ENCODE measurements around the gene SNN.

SNN gene

GRCh38 chr16:11649276-11649675 lies 19.0 kb upstream of the SNN start:
- H3K79me2 ChIP-seq (ENCODE audit: insufficient read depth, low read length) = no peaks in the 10 kb centered on the region
- no peaks in the 10 kb centered on the region for H3K4me1 ChIP-seq (ENCODE audit: insufficient read depth, low read length, poor library complexity, severe bottlenecking)
- no peak for TF ChIP-seq EZH2phosphoT487 (IDR thresholded peaks at IDR 0.05; ENCODE audit: borderline replicate concordance)
- TF ChIP-seq, protein P1, sequence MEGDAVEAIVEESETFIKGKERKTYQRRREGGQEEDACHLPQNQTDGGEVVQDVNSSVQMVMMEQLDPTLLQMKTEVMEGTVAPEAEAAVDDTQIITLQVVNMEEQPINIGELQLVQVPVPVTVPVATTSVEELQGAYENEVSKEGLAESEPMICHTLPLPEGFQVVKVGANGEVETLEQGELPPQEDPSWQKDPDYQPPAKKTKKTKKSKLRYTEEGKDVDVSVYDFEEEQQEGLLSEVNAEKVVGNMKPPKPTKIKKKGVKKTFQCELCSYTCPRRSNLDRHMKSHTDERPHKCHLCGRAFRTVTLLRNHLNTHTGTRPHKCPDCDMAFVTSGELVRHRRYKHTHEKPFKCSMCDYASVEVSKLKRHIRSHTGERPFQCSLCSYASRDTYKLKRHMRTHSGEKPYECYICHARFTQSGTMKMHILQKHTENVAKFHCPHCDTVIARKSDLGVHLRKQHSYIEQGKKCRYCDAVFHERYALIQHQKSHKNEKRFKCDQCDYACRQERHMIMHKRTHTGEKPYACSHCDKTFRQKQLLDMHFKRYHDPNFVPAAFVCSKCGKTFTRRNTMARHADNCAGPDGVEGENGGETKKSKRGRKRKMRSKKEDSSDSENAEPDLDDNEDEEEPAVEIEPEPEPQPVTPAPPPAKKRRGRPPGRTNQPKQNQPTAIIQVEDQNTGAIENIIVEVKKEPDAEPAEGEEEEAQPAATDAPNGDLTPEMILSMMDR (conservative IDR thresholded peaks at IDR 0.05; ENCODE audit: low read length) = no peak
- no peaks in the 10 kb centered on the region for H4K20me1 ChIP-seq (ENCODE audit: insufficient read depth, low read length, poor library complexity, severe bottlenecking)
- H3K9ac ChIP-seq (ENCODE audit: low read depth, low read length, poor library complexity, severe bottlenecking) = no peak overlapping the region
- H3K4me3 ChIP-seq (ENCODE audit: low read length, poor library complexity, severe bottlenecking) = no peak overlapping the region
- no peaks in the 10 kb centered on the region for H3K36me3 ChIP-seq (ENCODE audit: insufficient read depth, low read length)
- no peaks in the 10 kb centered on the region for H3K9me3 ChIP-seq (ENCODE audit: insufficient read depth, low read depth, low read length)
- no peaks in the 10 kb centered on the region for H3K27me3 ChIP-seq (ENCODE audit: insufficient read depth, low read length, poor library complexity, severe bottlenecking)
- no peaks in the 10 kb centered on the region for H3F3A ChIP-seq (ENCODE audit: low read depth)
- no peak overlapping the region for H2AFZ ChIP-seq (ENCODE audit: low read length)
- H3K9me2 ChIP-seq (replicated peaks; ENCODE audit: low read depth, low read length) = no peaks in the 10 kb centered on the region
- no peak overlapping the region for H3K4me2 ChIP-seq (ENCODE audit: low read depth, low read length, poor library complexity, severe bottlenecking)

- H3K4me2 ChIP-seq (ENCODE audit: low read depth, low read length, poor library complexity, severe bottlenecking) = no peak overlapping the region
- no peaks in the 10 kb centered on the region for H3F3A ChIP-seq (ENCODE audit: low read depth)
- H4K20me1 ChIP-seq (ENCODE audit: insufficient read depth, low read length, poor library complexity, severe bottlenecking) = no peaks in the 10 kb centered on the region
- H3K9me2 ChIP-seq (replicated peaks; ENCODE audit: low read depth, low read length) = no peaks in the 10 kb centered on the region
- H3K36me3 ChIP-seq (ENCODE audit: insufficient read depth, low read length) = no peaks in the 10 kb centered on the region
- H3K79me2 ChIP-seq (ENCODE audit: insufficient read depth, low read length) = no peaks in the 10 kb centered on the region
- no peak overlapping the region for H3K9ac ChIP-seq (ENCODE audit: low read depth, low read length, poor library complexity, severe bottlenecking)
- no peak overlapping the region for H3K4me3 ChIP-seq (ENCODE audit: low read length, poor library complexity, severe bottlenecking)
- no peak overlapping the region for H2AFZ ChIP-seq (ENCODE audit: low read length)
- H3K27me3 ChIP-seq (ENCODE audit: insufficient read depth, low read length, poor library complexity, severe bottlenecking) = no peaks in the 10 kb centered on the region
- no peaks in the 10 kb centered on the region for H3K9me3 ChIP-seq (ENCODE audit: insufficient read depth, low read depth, low read length)
- no peak for TF ChIP-seq EZH2phosphoT487 (IDR thresholded peaks at IDR 0.05; ENCODE audit: borderline replicate concordance)
- TF ChIP-seq, protein P1 (conservative IDR thresholded peaks at IDR 0.05; ENCODE audit: low read length) = no peak
- no peaks in the 10 kb centered on the region for H3K4me1 ChIP-seq (ENCODE audit: insufficient read depth, low read length, poor library complexity, severe bottlenecking)
These were observed 17.3 kb upstream of the SNN start for GRCh38 chr16:11650641-11651591.

GRCh38 chr16:11651796-11652195 lies 16.5 kb upstream of the SNN start:
- no peaks in the 10 kb centered on the region for H3K79me2 ChIP-seq (ENCODE audit: insufficient read depth, low read length)
- no peaks in the 10 kb centered on the region for H3K4me1 ChIP-seq (ENCODE audit: insufficient read depth, low read length, poor library complexity, severe bottlenecking)
- H3K9me3 ChIP-seq (ENCODE audit: insufficient read depth, low read depth, low read length) = no peaks in the 10 kb centered on the region
- H3K4me3 ChIP-seq (ENCODE audit: low read length, poor library complexity, severe bottlenecking) = no peak overlapping the region
- no peaks in the 10 kb centered on the region for H3K36me3 ChIP-seq (ENCODE audit: insufficient read depth, low read length)
- H3K9me2 ChIP-seq (replicated peaks; ENCODE audit: low read depth, low read length) = no peaks in the 10 kb centered on the region
- H3K4me2 ChIP-seq (ENCODE audit: low read depth, low read length, poor library complexity, severe bottlenecking) = no peak overlapping the region
- H4K20me1 ChIP-seq (ENCODE audit: insufficient read depth, low read length, poor library complexity, severe bottlenecking) = no peaks in the 10 kb centered on the region
- no peaks in the 10 kb centered on the region for H3F3A ChIP-seq (ENCODE audit: low read depth)
- H3K27me3 ChIP-seq (ENCODE audit: insufficient read depth, low read length, poor library complexity, severe bottlenecking) = no peaks in the 10 kb centered on the region
- no peak overlapping the region for H2AFZ ChIP-seq (ENCODE audit: low read length)
- TF ChIP-seq, protein P1 (conservative IDR thresholded peaks at IDR 0.05; ENCODE audit: low read length) = no peak
- TF ChIP-seq EZH2phosphoT487 (IDR thresholded peaks at IDR 0.05; ENCODE audit: borderline replicate concordance) = no peak
- no peak overlapping the region for H3K9ac ChIP-seq (ENCODE audit: low read depth, low read length, poor library complexity, severe bottlenecking)
